NCI-H524 treated with DMSO at 0.1 percent for 48 hours (cell line): ENCODE measurements around the gene KRT3.
"Not testable (repeated sequence)": the region's sequence is repeated elsewhere in the genome, so short reads cannot be mapped to it uniquely, and the experiment has no call there.

Source experiments
- DNase-seq: peaks from one replicate; lab custom pipeline; 2025; lab: John Stamatoyannopoulos, UW

The KRT3 gene

GRCh38 chr12:52760623-52761022, 35.3 kb downstream of the KRT3 start:
- DNase-seq, result no peak

- no peak for DNase-seq
Measured at GRCh38 chr12:52759695-52760094, 36.2 kb downstream of the KRT3 start.

GRCh38 chr12:52759218-52759617, 36.7 kb downstream of the KRT3 start:
- no peak for DNase-seq

- DNase-seq, result no peak
Measured at GRCh38 chr12:52757449-52758176, 38.3 kb downstream of the KRT3 start.

- no peak for DNase-seq
Measured at GRCh38 chr12:52756281-52756960, 39.5 kb downstream of the KRT3 start.

- no peak for DNase-seq
Measured at GRCh38 chr12:52755533-52755932, 40.4 kb downstream of the KRT3 start.

- DNase-seq, result no peak
Measured at GRCh38 chr12:52754135-52754534, 41.8 kb downstream of the KRT3 start.

GRCh38 chr12:52753283-52753682, 42.6 kb downstream of the KRT3 start:
- no peak for DNase-seq

GRCh38 chr12:52752516-52752915, 43.4 kb downstream of the KRT3 start:
- DNase-seq, result no peak

GRCh38 chr12:52751795-52752194, 44.1 kb downstream of the KRT3 start:
- no peak for DNase-seq

- not testable (repeated sequence) for DNase-seq
Measured at GRCh38 chr12:52750532-52750931, 45.4 kb downstream of the KRT3 start.

- DNase-seq, result peak; percentile 16
Measured at GRCh38 chr12:52749827-52750226, 46.1 kb downstream of the KRT3 start.

- no peak for DNase-seq
Measured at GRCh38 chr12:52748578-52748977, 47.3 kb downstream of the KRT3 start.

- DNase-seq, result no peak
Measured at GRCh38 chr12:52745554-52745953, 50.4 kb downstream of the KRT3 start.

GRCh38 chr12:52744493-52745156, 51.3 kb downstream of the KRT3 start:
- no peak for DNase-seq

- DNase-seq, result no peak
Measured at GRCh38 chr12:52742822-52743457, 53.0 kb downstream of the KRT3 start.

GRCh38 chr12:52742196-52742580, 53.7 kb downstream of the KRT3 start:
- DNase-seq, result no peak

GRCh38 chr12:52741375-52742195, 54.3 kb downstream of the KRT3 start:
- DNase-seq, result no peak

GRCh38 chr12:52740584-52740983, 55.3 kb downstream of the KRT3 start:
- peak; percentile 72 for DNase-seq

- DNase-seq, result peak; percentile 61
Measured at GRCh38 chr12:52739963-52740362, 56.0 kb downstream of the KRT3 start.
